ENCODE results near the gene UGT1A7. TPM values are rescaled to one million over a fixed set of nuclear protein-coding genes. Genes with fewer than 3 reads are reported as not detected.
A peak's percentile ranks its signal among the peaks of the same experiment; 100 is the strongest.

UGT1A7 gene
- total RNA-seq, 2 donors from 2014 or later: 0.46 TPM; not detected in 1

GRCh38 chr2:233676046-233676445 is 5.7 kb upstream of the UGT1A7 start:
- no peak overlapping the region for H3K27ac ChIP-seq
- TF ChIP-seq POLR2A (IDR thresholded peaks at IDR 0.05): no peak
- no peaks in the 10 kb centered on the region for H3K27me3 ChIP-seq (replicated peaks; ENCODE audit: insufficient read depth)
- H3K9me3 ChIP-seq: no peaks in the 10 kb centered on the region
- H3K4me1 ChIP-seq (replicated peaks): no peaks in the 10 kb centered on the region
- 80% methylated on average over 2 of the region's 2 CpGs for WGBS
- H3K36me3 ChIP-seq: no peaks in the 10 kb centered on the region
- intact Hi-C loops (cut with DNase I): no loop called here
- no peak overlapping the region for H3K4me3 ChIP-seq
- no peak for DNase-seq (ENCODE audit: low spot score)

GRCh38 chr2:233679196-233679595 is 2.5 kb upstream of the UGT1A7 start:
- no peaks in the 10 kb centered on the region for H3K9me3 ChIP-seq
- no peak overlapping the region for H3K4me3 ChIP-seq
- TF ChIP-seq POLR2A (IDR thresholded peaks at IDR 0.05): no peak
- peak; percentile 67 for TF ChIP-seq POLR2AphosphoS5 (IDR thresholded peaks at IDR 0.05)
- no peak overlapping the region for H3K27ac ChIP-seq
- H3K27me3 ChIP-seq (replicated peaks; ENCODE audit: insufficient read depth): no peaks in the 10 kb centered on the region
- intact Hi-C loops (cut with DNase I): no loop called here
- WGBS: 15% methylated on average over 4 of the region's 4 CpGs
- H3K36me3 ChIP-seq: no peaks in the 10 kb centered on the region
- peak; percentile 67 for DNase-seq (ENCODE audit: low spot score)
- H3K4me1 ChIP-seq (replicated peaks): no peaks in the 10 kb centered on the region

GRCh38 chr2:233680361-233681045 is 1.2 kb upstream of the UGT1A7 start:
- no peak for DNase-seq (ENCODE audit: low spot score)
- Histone ChIP-seq H3K27me3 (replicated peaks; ENCODE audit: insufficient read depth) (no peaks in the 10 kb centered on the region), H3K4me3 (no peak overlapping the region), H3K27ac (no peak overlapping the region), H3K36me3 (no peaks in the 10 kb centered on the region), H3K4me1 (replicated peaks) (no peaks in the 10 kb centered on the region), H3K9me3 (no peaks in the 10 kb centered on the region)
- intact Hi-C loops (cut with DNase I): no loop called here
- TF ChIP-seq POLR2AphosphoS5 (IDR thresholded peaks at IDR 0.05) (no peak), CTCF (IDR thresholded peaks at IDR 0.05) (no peak)
- 83% methylated on average over 4 of the region's 4 CpGs for WGBS

GRCh38 chr2:233684640-233685039 is 2.9 kb downstream of the UGT1A7 start:
- TF ChIP-seq CTCF (IDR thresholded peaks at IDR 0.05) (no peak), POLR2A (IDR thresholded peaks at IDR 0.05) (no peak), POLR2AphosphoS5 (IDR thresholded peaks at IDR 0.05) (no peak)
- Histone ChIP-seq H3K27me3 (replicated peaks; ENCODE audit: insufficient read depth) (no peaks in the 10 kb centered on the region), H3K36me3 (no peaks in the 10 kb centered on the region), H3K4me3 (no peak overlapping the region), H3K9me3 (no peaks in the 10 kb centered on the region), H3K4me1 (replicated peaks) (no peaks in the 10 kb centered on the region), H3K27ac (no peak overlapping the region)
- intact Hi-C loops (cut with DNase I): no loop called here
- DNase-seq (ENCODE audit: low spot score): no peak
- WGBS: 80% methylated on average over 1 of the region's 1 CpG

GRCh38 chr2:233686928-233687327 is 5.2 kb downstream of the UGT1A7 start:
- intact Hi-C loops (cut with DNase I): no loop called here
- no peak for DNase-seq (ENCODE audit: low spot score)
- no peak overlapping the region for H3K27ac ChIP-seq
- 80% methylated on average over 5 of the region's 5 CpGs for WGBS
- TF ChIP-seq CTCF (IDR thresholded peaks at IDR 0.05): no peak
- H3K9me3 ChIP-seq: no peaks in the 10 kb centered on the region
- H3K27me3 ChIP-seq (replicated peaks; ENCODE audit: insufficient read depth): no peaks in the 10 kb centered on the region
- no peak overlapping the region for H3K4me3 ChIP-seq
- no peaks in the 10 kb centered on the region for H3K4me1 ChIP-seq (replicated peaks)
- H3K36me3 ChIP-seq: no peaks in the 10 kb centered on the region

- intact Hi-C loops (cut with DNase I): no loop called here
- H3K36me3 ChIP-seq: no peaks in the 10 kb centered on the region
- H3K27ac ChIP-seq: no peak overlapping the region
- H3K4me3 ChIP-seq: no peak overlapping the region
- no peaks in the 10 kb centered on the region for H3K27me3 ChIP-seq (replicated peaks; ENCODE audit: insufficient read depth)
- 86% methylated on average over 5 of the region's 5 CpGs for whole genome bisulfite sequencing
- H3K9me3 ChIP-seq: no peaks in the 10 kb centered on the region
- TF ChIP-seq POLR2AphosphoS5 (IDR thresholded peaks at IDR 0.05) (no peak), CTCF (IDR thresholded peaks at IDR 0.05) (no peak), POLR2A (IDR thresholded peaks at IDR 0.05) (no peak)
- DNase-seq (ENCODE audit: low spot score): no peak
- no peaks in the 10 kb centered on the region for H3K4me1 ChIP-seq (replicated peaks)
These were observed 6.6 kb downstream of the UGT1A7 start for GRCh38 chr2:233688341-233688740.

Data from prostate gland (tissue), 2 donors.